Memory B cell (primary cell): ENCODE results near the gene TOMM20.
"Not testable (repeated sequence)": the region's sequence is repeated elsewhere in the genome, so short reads cannot be mapped to it uniquely, and the experiment has no call there.

Experiments used
- ATAC-seq: fragments of 150-1000 bp; cut with Tn5 transposase; 2 replicates; pipeline ENCODE4 v1.10.0; 2021; ENCODE audit warnings: low read depth, mild to moderate bottlenecking, moderate library complexity
- DNase-seq, 2 donors: peaks; one replicate each; pipeline ENCODE4 v3.0.0; 2022; ENCODE audit warnings: low spot score in 2 of 2
- H3K27ac Mint-ChIP-seq: one replicate; pipeline ENCODE4 v1.8.0; 2022; ENCODE audit warnings: mild to moderate bottlenecking, moderate library complexity, mixed read lengths
- H3K27me3 Mint-ChIP-seq: one replicate; pipeline ENCODE4 v1.8.0; 2022; ENCODE audit warnings: mixed read lengths
- H3K36me3 Mint-ChIP-seq: one replicate; pipeline ENCODE4 v1.8.0; 2022; ENCODE audit warnings: mild to moderate bottlenecking, mixed read lengths
- H3K4me1 Mint-ChIP-seq: one replicate; pipeline ENCODE4 v1.8.0; 2022; ENCODE audit warnings: mixed read lengths
- H3K4me3 Mint-ChIP-seq: one replicate; pipeline ENCODE4 v1.8.0; 2022; ENCODE audit warnings: mild to moderate bottlenecking, moderate library complexity, mixed read lengths
- H3K9me3 Mint-ChIP-seq: one replicate; pipeline ENCODE4 v1.8.0; 2022; ENCODE audit warnings: mixed read lengths

TOMM20 gene

DNA sequence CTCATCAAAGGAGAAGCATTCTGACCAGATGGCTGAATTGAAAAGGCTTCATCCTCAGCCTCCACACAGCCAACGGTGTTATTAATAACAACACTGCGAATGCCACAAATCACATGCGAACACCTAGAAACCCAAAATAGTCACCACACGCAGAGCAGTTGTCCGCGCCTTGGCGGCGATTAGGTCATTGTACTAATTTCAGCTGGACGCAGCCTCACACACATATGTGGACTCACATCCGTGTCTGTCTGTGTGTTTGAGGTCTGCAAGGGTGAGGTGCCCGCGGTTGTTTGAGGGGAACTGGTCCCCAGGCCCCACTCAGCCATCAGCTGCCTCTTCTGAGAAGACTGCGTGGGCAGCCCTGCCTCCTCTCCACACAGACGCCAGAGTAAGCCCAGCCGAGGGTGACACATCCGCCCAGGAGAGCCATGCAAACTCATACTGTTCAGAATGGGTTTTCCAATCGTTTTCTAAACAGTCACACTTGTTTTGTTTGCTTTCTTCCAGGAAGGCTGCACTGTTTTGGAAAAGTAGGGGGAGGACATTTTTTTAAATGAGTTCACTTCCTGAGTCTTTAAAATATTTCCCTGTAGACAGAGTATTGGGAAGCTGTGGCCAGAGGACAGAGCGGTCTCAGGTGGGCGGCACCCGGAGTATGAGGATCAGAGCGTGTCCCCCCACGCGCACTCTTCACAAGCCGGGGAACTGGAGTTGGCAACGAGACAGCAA, 53.4 kb downstream of the TOMM20 start:
- peak; percentile 33 to 43 for DNase-seq
- peak overlapping the region; percentile 71 for H3K4me3 Mint-ChIP-seq
- no peaks in the 10 kb centered on the region for H3K36me3 Mint-ChIP-seq
- peak overlapping the region; percentile 56 for H3K27ac Mint-ChIP-seq
- H3K27me3 Mint-ChIP-seq: no peaks in the 10 kb centered on the region
- ATAC-seq: peak; percentile 85
- H3K4me1 Mint-ChIP-seq: peaks cover 18% of the 10 kb centered on the region
- peaks cover 1% of the 10 kb centered on the region for H3K9me3 Mint-ChIP-seq

DNA sequence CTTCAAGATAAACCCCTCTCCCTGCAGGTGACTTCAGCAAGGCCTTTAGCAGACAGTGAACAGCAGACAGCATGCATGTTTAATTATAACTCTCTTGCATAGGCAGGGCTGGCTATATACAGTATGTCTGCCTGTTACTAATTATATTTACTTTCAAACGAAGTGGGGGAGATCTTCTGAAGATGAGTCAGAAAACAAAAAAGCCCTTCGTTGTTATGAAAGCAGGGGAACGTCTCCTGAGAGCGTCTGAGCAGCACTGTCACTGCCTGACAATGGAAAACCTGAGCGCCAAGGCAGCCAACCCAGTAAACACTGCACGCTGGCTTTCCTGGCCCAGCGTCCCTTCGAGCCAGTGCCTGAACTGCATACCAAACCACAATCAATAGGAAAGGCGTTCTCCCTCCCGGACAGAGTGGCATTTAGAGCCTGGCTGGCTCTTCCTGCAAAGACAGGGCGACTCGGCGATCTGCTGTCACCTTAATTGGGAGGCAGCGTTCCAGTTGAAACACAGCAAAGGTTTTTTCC, 54.1 kb downstream of the TOMM20 start:
- Mint-ChIP-seq H3K36me3 (no peaks in the 10 kb centered on the region), H3K27ac (peak overlapping the region; percentile 56), H3K27me3 (no peaks in the 10 kb centered on the region), H3K4me1 (peaks cover 16% of the 10 kb centered on the region), H3K4me3 (peak overlapping the region; percentile 71), H3K9me3 (no peaks in the 10 kb centered on the region)
- DNase-seq: no peak
- ATAC-seq: peak; percentile 17

DNA sequence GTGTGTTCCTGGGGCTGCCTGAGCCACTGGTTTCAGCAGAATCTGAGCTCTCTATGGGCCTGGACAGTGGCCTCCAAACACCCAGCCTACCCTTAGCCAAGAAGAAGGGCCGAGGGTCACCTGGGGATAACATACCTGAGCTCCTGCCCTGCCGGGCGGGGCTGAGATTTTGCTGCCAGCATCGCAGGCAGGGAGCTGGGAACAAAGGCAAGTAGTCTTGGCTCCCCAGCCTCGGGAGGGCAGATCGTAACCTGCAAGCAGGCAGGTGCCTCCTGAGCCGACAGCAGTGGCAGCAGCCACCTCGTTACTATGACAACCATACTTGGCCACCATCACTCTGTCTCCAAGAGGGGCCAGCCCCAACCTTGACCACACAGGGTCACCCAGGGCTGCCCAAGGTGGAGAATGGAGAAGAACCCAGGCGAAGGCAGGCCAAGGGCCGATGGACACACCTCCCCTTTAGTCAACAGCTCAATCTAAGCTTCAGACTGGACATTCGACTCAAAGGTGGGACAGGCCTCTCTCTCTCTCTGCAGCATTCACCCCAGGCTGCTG, 54.6 kb downstream of the TOMM20 start:
- peaks cover 16% of the 10 kb centered on the region for H3K4me1 Mint-ChIP-seq
- no peaks in the 10 kb centered on the region for H3K36me3 Mint-ChIP-seq
- DNase-seq (no peak), ATAC-seq (no peak)
- no peaks in the 10 kb centered on the region for H3K27me3 Mint-ChIP-seq
- H3K9me3 Mint-ChIP-seq: no peaks in the 10 kb centered on the region
- no peak overlapping the region for H3K4me3 Mint-ChIP-seq
- no peak overlapping the region for H3K27ac Mint-ChIP-seq

DNA sequence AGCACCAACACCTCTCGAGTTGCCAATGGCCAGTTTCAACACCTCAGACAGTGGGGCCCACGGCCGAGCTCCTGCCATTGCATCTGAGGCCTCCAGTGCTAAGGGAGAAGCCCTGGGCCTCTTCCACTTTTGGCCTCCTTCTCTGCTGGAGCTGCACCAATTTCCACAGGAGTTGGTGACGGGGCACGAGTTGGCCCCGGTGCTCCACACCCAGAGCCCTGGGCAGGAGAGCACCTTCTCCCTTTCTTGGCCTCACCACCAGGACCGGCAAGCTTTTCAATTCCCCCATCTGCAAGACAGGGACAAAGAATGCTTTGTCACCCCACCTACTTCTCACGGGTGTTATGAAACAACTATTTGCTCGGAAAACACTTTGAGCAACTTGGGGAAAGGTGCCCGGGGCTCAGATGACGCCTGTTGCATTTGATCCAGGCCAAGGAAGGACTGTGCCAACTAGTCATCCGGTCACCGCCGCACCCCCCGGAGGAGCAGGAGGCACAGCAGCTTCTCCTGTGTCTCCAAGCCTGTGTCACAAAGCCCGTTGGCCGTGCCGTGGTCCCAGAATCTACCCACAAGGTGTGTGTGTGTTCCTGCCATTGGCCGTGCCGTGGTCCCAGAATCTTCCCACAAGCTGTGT, 55.2 kb downstream of the TOMM20 start:
- ATAC-seq (no peak), DNase-seq (no peak)
- Mint-ChIP-seq H3K27ac (no peak overlapping the region), H3K4me3 (no peak overlapping the region), H3K36me3 (no peaks in the 10 kb centered on the region), H3K4me1 (peaks cover 16% of the 10 kb centered on the region), H3K27me3 (no peaks in the 10 kb centered on the region), H3K9me3 (no peaks in the 10 kb centered on the region)

DNA sequence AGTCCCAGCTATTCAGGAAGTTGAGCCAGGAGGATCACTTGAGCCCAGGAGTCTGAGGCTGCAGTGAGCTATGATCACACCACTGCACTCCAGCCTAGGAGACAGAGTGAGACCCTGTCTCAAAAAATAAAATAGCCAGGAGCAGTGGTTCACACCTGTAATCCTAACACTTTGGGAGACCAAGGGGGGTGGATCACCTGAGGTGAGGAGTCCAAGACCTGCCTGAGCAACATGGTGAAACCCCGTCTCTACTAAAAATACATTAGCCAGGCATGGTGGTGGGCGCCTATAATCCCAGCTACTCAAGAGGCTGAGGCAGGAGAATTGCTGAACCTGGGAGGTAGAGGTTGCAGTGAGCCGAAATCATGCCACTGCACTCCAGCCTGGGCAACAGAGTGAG, 56.1 kb downstream of the TOMM20 start:
- H3K27me3 Mint-ChIP-seq, H3K27ac Mint-ChIP-seq: not testable (repeated sequence)

DNA sequence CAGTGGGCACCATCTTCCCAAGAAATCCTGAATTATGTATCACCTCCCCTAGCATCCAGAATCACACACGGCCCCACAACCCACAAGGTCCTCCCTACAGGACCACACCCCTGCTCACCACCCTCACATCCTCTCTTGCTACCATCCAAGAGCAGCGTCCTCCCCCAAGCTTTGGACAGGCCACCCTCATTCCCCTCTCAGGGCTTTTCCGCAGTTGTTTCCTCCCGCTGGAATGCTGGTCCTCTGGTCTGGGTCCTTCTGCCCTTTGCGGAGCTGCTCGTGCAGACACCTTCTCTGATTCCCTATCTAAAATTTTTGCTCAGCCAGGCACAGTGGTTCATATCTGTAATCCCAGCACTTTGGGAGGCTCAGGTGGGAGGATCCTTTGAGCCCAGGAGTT, 56.5 kb downstream of the TOMM20 start:
- DNase-seq: no peak
- H3K4me3 Mint-ChIP-seq: no peak overlapping the region
- no peaks in the 10 kb centered on the region for H3K9me3 Mint-ChIP-seq
- ATAC-seq: no peak
- H3K27me3 Mint-ChIP-seq: no peaks in the 10 kb centered on the region
- H3K27ac Mint-ChIP-seq: no peak overlapping the region
- peaks cover 16% of the 10 kb centered on the region for H3K4me1 Mint-ChIP-seq
- H3K36me3 Mint-ChIP-seq: no peaks in the 10 kb centered on the region

More for the DNA sequence above, 56.1 kb downstream of the TOMM20 start:
- H3K9me3 Mint-ChIP-seq, H3K36me3 Mint-ChIP-seq, DNase-seq, H3K4me3 Mint-ChIP-seq, ATAC-seq: not testable (repeated sequence)
- peaks cover 16% of the 10 kb centered on the region for H3K4me1 Mint-ChIP-seq

DNA sequence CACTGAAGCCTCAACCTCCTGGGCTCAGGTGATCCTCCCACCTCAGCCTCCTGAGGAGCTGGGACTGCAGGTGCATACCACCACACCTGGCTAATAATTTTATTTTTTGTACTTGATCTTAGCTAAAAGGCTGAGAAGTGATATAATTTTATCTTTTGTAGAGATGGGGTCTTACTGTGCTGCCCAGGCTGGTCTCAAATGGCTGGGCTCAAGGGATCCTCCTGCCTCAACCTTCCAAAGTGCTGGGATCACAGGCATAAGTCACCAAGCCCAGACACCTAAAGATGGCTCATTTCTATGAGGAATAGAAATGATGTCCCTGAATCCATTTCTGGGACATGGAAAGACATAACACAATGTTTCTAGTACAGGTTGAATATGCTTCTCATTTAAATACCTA, 57.8 kb downstream of the TOMM20 start:
- Mint-ChIP-seq H3K9me3 (no peaks in the 10 kb centered on the region), H3K36me3 (no peaks in the 10 kb centered on the region), H3K27me3 (no peaks in the 10 kb centered on the region), H3K4me1 (peaks cover 15% of the 10 kb centered on the region), H3K4me3 (no peak overlapping the region), H3K27ac (no peak overlapping the region)
- ATAC-seq: no peak
- DNase-seq: no peak

DNA sequence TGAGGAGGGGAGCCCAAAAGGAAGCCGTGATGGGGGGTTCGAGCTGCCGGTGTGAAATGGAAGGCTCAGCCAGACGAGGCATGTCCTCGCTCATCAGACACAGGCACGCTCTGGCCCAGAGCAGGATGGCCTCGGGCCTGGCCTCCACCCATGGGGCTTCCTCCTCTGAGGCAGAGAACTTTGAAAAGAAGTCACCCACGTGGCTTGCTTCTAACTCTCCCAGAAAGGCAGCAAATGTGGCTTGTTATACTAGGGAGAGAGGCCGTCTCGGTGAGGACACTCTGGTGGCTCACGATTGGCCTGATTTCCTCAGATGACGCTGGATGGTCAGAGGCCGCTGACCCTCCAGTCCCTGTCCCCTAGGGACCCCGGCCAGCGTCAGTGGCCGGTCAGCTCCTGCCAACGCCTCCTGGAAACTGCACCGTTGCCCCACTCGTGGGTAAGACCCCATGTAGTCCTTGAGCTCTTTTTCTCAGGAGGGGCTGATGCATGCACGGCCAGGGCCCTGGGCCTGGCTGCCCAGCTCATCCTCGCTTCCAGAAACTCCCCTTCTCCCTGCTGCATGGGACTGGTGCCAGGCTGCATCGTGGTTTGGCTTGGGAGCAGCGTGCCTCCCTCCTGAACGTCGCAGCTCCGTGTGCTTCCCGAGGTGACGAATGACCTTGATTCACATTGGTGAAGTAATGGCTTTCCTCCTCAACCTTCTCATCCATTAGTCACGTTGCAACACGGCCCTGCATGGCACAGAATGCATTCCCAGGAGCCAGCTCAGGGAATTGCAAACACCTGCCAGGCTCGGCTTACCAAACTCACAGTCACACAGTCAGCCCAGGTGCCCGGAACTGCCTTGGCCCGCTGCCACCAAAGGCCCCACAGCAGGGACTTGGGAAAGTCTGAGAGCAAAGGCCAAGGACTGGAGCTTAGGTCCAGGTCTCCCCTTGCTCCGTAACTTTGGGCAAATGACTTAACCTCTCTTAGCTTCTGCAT, 58.8 kb downstream of the TOMM20 start:
- DNase-seq (no peak), ATAC-seq (no peak)
- H3K27me3 Mint-ChIP-seq: no peaks in the 10 kb centered on the region
- no peak overlapping the region for H3K27ac Mint-ChIP-seq
- H3K4me3 Mint-ChIP-seq: no peak overlapping the region
- no peaks in the 10 kb centered on the region for H3K9me3 Mint-ChIP-seq
- peaks cover 6% of the 10 kb centered on the region for H3K4me1 Mint-ChIP-seq
- no peaks in the 10 kb centered on the region for H3K36me3 Mint-ChIP-seq

DNA sequence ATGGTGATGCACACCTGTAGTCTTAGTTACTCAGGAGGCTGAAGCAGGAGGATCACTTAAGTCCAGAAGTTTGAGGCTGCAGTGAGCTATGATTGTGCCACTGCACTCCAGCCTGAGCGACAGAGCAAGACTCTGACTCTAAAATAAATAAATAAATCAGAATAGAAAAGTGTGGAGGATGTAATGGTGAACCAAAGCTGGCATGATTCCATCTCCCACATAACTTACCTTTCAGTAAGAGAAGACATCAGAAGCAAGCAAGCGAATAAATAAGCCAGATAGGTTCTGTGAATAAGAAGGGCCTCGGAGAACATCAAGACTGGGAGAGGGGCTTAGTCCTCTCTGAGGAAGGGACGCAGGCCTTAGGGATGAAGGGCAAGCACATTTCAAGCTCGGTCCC, 59.5 kb downstream of the TOMM20 start:
- no peak overlapping the region for H3K4me3 Mint-ChIP-seq
- no peak for ATAC-seq
- no peak for DNase-seq

DNA sequence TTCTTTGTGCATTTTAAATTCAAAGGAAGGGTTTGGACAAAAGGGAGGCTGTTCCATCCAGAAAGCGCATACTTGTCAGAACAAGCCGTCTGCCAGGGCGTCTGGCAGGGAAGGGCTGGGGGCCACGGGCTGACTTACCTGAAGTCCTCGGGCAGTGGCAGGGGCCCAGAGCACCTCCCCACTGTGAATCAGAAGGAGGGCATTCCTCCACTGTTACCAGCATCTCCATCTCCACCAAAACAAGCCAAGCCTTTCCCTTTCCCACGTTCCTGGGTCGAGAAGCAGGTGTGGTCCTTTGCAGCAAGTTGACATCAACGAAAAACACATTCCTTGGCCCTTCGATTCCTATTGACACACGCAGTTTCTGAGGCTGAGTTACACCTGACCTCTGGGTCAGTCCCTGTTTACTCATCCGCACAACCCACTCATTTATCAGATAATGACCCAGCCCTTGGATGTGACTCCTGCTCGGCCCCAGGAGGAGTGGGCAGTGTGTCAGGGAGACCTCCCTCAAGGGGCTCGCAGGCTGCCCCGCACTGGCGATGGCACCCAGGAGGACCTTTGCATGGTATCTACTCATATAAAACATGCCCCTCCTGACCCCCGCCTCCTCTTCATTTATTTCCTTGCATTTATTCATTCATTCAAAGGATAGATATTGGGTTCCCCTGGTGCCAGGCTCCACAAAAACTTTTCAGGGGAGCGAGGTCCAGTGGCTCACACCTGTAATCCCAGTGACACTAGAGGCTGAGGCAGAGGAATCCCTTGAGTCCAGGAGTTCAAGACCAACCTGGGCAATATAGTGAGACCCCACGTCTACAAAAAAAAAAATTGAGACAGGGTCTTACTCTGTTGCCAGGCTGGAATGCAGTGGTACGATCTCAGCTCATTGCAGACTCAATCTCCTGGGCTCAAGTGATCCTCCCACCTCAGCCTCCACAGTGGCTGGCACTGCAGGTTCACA, 60.2 kb downstream of the TOMM20 start:
- Mint-ChIP-seq H3K36me3 (no peaks in the 10 kb centered on the region), H3K9me3 (no peaks in the 10 kb centered on the region), H3K4me1 (peaks cover 6% of the 10 kb centered on the region), H3K27ac (no peak overlapping the region), H3K4me3 (no peak overlapping the region), H3K27me3 (no peaks in the 10 kb centered on the region)
- DNase-seq (no peak), ATAC-seq (no peak)

More for the DNA sequence above, 59.5 kb downstream of the TOMM20 start:
- H3K27ac Mint-ChIP-seq: no peak overlapping the region
- no peaks in the 10 kb centered on the region for H3K9me3 Mint-ChIP-seq
- H3K36me3 Mint-ChIP-seq: no peaks in the 10 kb centered on the region
- H3K4me1 Mint-ChIP-seq: peaks cover 2% of the 10 kb centered on the region
- no peaks in the 10 kb centered on the region for H3K27me3 Mint-ChIP-seq

DNA sequence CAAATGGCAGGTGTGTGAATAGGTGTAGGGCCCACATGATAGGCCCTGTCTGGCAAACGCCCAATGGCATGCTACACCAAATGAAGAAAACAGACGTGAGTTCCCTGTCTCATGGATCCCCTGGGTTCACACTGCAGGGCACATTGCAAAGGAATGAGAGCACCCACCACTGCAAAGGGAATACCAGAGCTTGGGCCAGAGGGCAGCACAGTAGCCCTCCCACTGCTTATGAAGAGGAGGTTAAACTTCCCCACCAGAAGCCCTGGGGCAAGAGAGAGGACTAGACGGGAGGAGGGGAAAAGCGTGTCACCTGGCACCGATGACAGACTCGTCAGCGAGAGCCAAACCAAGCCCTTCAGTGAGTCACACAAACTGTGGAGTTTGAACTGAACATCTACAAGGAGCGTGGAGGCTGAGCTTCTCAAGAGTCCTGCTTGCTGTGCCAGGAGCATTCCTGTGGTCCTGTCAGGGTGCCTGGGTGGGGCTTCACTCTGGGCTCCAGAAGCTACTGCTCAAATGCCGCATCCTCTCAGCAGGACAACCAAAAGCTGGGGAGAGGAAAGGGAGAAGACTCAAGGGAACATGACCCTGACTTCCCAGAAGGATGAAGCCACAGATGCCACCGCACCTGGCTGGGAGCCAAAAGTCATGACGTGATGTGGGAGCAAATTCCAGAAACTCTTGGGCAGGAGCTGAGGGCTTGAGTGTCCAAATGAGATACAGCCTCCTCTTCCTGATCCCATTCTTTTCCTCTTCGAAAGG, 61.1 kb downstream of the TOMM20 start:
- DNase-seq: no peak
- no peak for ATAC-seq
- no peaks in the 10 kb centered on the region for H3K36me3 Mint-ChIP-seq
- H3K4me3 Mint-ChIP-seq: no peak overlapping the region
- no peaks in the 10 kb centered on the region for H3K27me3 Mint-ChIP-seq
- H3K9me3 Mint-ChIP-seq: no peaks in the 10 kb centered on the region
- H3K4me1 Mint-ChIP-seq: peaks cover 9% of the 10 kb centered on the region
- H3K27ac Mint-ChIP-seq: peak overlapping the region; percentile 7

DNA sequence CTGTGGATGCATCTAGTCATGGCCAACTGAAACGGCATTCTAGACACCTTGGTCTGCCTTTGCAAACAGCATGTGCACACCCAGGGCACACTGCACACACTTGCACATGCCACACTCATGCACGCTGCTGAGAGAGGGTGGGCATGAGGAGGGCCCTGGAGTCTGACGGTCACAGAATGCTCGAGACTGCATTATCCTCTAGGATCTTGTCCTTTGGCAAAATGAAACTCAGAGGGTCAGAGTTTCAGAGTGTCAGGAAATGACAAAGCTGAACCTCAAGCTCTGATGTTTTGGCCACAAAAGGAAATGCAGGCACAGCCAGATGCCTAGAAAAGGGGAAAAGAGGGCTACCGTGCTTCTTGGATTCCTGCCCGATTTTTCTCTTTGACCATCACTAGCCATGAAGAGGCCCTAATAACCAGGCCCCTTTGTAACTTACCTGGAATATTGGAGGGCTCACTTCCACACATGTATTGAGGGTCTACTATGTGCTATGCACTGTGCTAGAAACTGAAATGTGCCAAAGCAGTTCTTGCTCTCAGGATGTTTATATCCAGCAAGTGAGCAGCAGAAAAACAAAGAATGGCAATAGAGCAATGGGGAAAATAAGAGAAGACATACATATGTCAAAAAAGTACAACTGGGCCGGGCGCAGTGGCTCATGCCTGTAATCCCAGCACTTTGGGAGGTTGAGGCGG, 65.4 kb downstream of the TOMM20 start:
- no peak for DNase-seq
- Mint-ChIP-seq H3K27me3 (no peaks in the 10 kb centered on the region), H3K4me3 (no peak overlapping the region), H3K9me3 (no peaks in the 10 kb centered on the region), H3K4me1 (peaks cover 22% of the 10 kb centered on the region), H3K27ac (peak overlapping the region; percentile 16), H3K36me3 (no peaks in the 10 kb centered on the region)
- no peak for ATAC-seq
